Renal pelvis (tissue), 4 donors: ENCODE measurements around the gene IGF1R. TPM values are rescaled to one million over a fixed set of nuclear protein-coding genes. Genes with fewer than 3 reads are reported as not detected.

Source experiments
- DNase-seq: peaks from one replicate; pipeline ENCODE4 v3.0.0-alpha.2; 2013
- polyA plus RNA-seq, 3 donors: library from polyadenylated mRNA; unstranded; fragments of 120-200 nt; gene quantifications; one replicate each; pipeline ENCODE4 v1.2.1, GENCODE V29; 2013; ENCODE audit not compliant: insufficient read length in 3 of 3

IGF1R gene
- polyA plus RNA-seq, 3 donors: 39.9 to 63.7 (median 61.4) TPM

GRCh38 chr15:98794211-98794610 is 145.9 kb downstream of the IGF1R start:
- no peak for DNase-seq

GRCh38 chr15:98794748-98795147 is 146.4 kb downstream of the IGF1R start:
- no peak for DNase-seq

GRCh38 chr15:98795980-98796379 is 147.6 kb downstream of the IGF1R start:
- DNase-seq: no peak

GRCh38 chr15:98796685-98797357 is 148.5 kb downstream of the IGF1R start:
- no peak for DNase-seq

- DNase-seq: no peak
Measured at GRCh38 chr15:98798375-98798893, 150.1 kb downstream of the IGF1R start.

- no peak for DNase-seq
Measured at GRCh38 chr15:98799461-98800390, 151.4 kb downstream of the IGF1R start.

GRCh38 chr15:98800437-98801233 is 152.3 kb downstream of the IGF1R start:
- peak; percentile 90 for DNase-seq

- no peak for DNase-seq
Measured at GRCh38 chr15:98801234-98801561, 152.9 kb downstream of the IGF1R start.

- DNase-seq: no peak
Measured at GRCh38 chr15:98802187-98802586, 153.8 kb downstream of the IGF1R start.

GRCh38 chr15:98803228-98804056 is 155.1 kb downstream of the IGF1R start:
- DNase-seq: no peak

GRCh38 chr15:98804057-98804380 is 155.7 kb downstream of the IGF1R start:
- no peak for DNase-seq

GRCh38 chr15:98805434-98806274 is 157.3 kb downstream of the IGF1R start:
- no peak for DNase-seq

- no peak for DNase-seq
Measured at GRCh38 chr15:98806275-98806895, 158.0 kb downstream of the IGF1R start.

- no peak for DNase-seq
Measured at GRCh38 chr15:98807262-98807661, 158.9 kb downstream of the IGF1R start.

GRCh38 chr15:98809273-98809672 is 160.9 kb downstream of the IGF1R start:
- no peak for DNase-seq

- DNase-seq: no peak
Measured at GRCh38 chr15:98812716-98813446, 164.5 kb downstream of the IGF1R start.

GRCh38 chr15:98813951-98814350 is 165.6 kb downstream of the IGF1R start:
- no peak for DNase-seq

- DNase-seq: no peak
Measured at GRCh38 chr15:98815207-98815606, 166.9 kb downstream of the IGF1R start.

- no peak for DNase-seq
Measured at GRCh38 chr15:98817745-98818144, 169.4 kb downstream of the IGF1R start.
